HEK293 (cell line): ENCODE data around the gene DENND5A.

Experiments used
- ATF2 ChIP-seq: fragments of 450-650 bp; formaldehyde crosslinking; IDR thresholded peaks from 2 replicates; pipeline ENCODE4 v1.5.1; 2016; ENCODE audit warnings: missing biosample characterization, missing genetic modification characterization, low read depth
- CTCF ChIP-seq: fragments of 450-650 bp; formaldehyde crosslinking; IDR thresholded peaks from 2 replicates; pipeline ENCODE4 v1.5.1; 2016; ENCODE audit warnings: missing biosample characterization, missing genetic modification characterization
- INSM2 ChIP-seq: fragments of 450-650 bp; formaldehyde crosslinking; IDR thresholded peaks from 2 replicates; pipeline ENCODE4 v1.5.1; 2016; ENCODE audit warnings: missing biosample characterization, missing genetic modification characterization
- PRDM10 ChIP-seq: fragments of 450-650 bp; formaldehyde crosslinking; IDR thresholded peaks from 2 replicates; pipeline ENCODE4 v1.5.1; 2016; ENCODE audit warnings: missing biosample characterization, missing genetic modification characterization
- REST ChIP-seq: fragments of 450-650 bp; formaldehyde crosslinking; IDR thresholded peaks from 2 replicates; pipeline ENCODE4 v1.5.1; 2016; ENCODE audit warnings: missing biosample characterization, missing genetic modification characterization
- SP7 ChIP-seq: fragments of 450-650 bp; formaldehyde crosslinking; IDR thresholded peaks from 2 replicates; pipeline ENCODE4 v1.5.1; 2016; ENCODE audit warnings: missing biosample characterization, missing genetic modification characterization
- ZBTB21 ChIP-seq: fragments of 450-650 bp; formaldehyde crosslinking; IDR thresholded peaks from 2 replicates; pipeline ENCODE4 v1.5.1; 2017; ENCODE audit warnings: missing biosample characterization, missing genetic modification characterization
- ZNF146 ChIP-seq: fragments of 450-650 bp; formaldehyde crosslinking; IDR thresholded peaks from 2 replicates; pipeline ENCODE4 v1.5.1; 2016; ENCODE audit warnings: missing biosample characterization, missing genetic modification characterization

- TF ChIP-seq CTCF (tag by site-specific recombination) = no peak
- no peak for TF ChIP-seq INSM2
- TF ChIP-seq REST = no peak
- TF ChIP-seq ZBTB21 (tag by site-specific recombination) = no peak
- TF ChIP-seq ZNF146 = no peak
- no peak for TF ChIP-seq PRDM10 (tag by site-specific recombination)
- no peak for TF ChIP-seq ATF2 (tag by site-specific recombination)
- no peak for TF ChIP-seq SP7
Observed at GRCh38 chr11:9120664-9121468, 144.3 kb downstream of the DENND5A start.
